Endothelial cell of umbilical vein (primary cell): ENCODE data around the gene UBA5. TPM values are rescaled to one million over a fixed set of nuclear protein-coding genes. Genes with fewer than 3 reads are reported as not detected.

Source experiments
- BruUV-seq: library from RNA; stranded (reverse); fragments of 400-500 nt; replicated peaks from 2 replicates; lab custom pipeline; 2021; lab: Mats Ljungman, UMichigan
- CTCF ChIA-PET: fragments of 300-600, 350-600 bp; sonication (Branson Sonifier 250); formaldehyde crosslinking; loops from one replicate; lab custom pipeline; 2021; ENCODE audit warnings: antibody characterized with exemption, inconsistent platforms; lab: Charles Lee
- POLR2A ChIA-PET: fragments of 300-600, 350-600 bp; sonication (Branson Sonifier 250); formaldehyde crosslinking; loops from one replicate; lab custom pipeline; 2021; ENCODE audit warnings: antibody characterized with exemption, inconsistent platforms; lab: Charles Lee
- DNase-seq: peaks from one replicate; pipeline ENCODE4 v3.0.0-alpha.2; 2011; ENCODE audit warnings: low read depth, low spot score
- FAIRE-seq: peaks from 2 replicates; lab custom pipeline; 2011; peaks lifted over from hg19 to GRCh38; lab: Jason Lieb, UNC
- H2AFZ ChIP-seq: 2 replicates; pipeline ENCODE4 v1.6.0; 2012; ENCODE audit warnings: low read depth, low read length, control low read depth, inconsistent platforms
- H3K27ac ChIP-seq: 2 replicates; pipeline ENCODE4 v1.5.1; 2011; ENCODE audit warnings: low read depth, mild to moderate bottlenecking, control low read depth, low read length, moderate library complexity; ENCODE audit not compliant: insufficient read depth
- H3K27me3 ChIP-seq, 2 experiments: 2 replicates each; pipeline versions ENCODE4 v1.6.0 to v1.6.1; 2011; ENCODE audit warnings: low read length in 2 of 2, mixed read lengths in 1 of 2; ENCODE audit not compliant: control insufficient read depth in 2 of 2, insufficient read depth in 2 of 2
- H3K36me3 ChIP-seq, 2 experiments: 2 replicates in 1 of 2; 3 replicates in 1 of 2; pipeline ENCODE4 v1.5.1; 2011; ENCODE audit warnings: low read length in 2 of 2, mild to moderate bottlenecking in 1 of 2, moderate library complexity in 1 of 2; ENCODE audit not compliant: control insufficient read depth in 2 of 2, insufficient read depth in 2 of 2; ENCODE audit errors: extremely low read depth in 1 of 2
- H3K4me1 ChIP-seq: 3 replicates; pipeline ENCODE4 v1.5.1; 2011; ENCODE audit warnings: mild to moderate bottlenecking, low read length; ENCODE audit not compliant: control insufficient read depth, insufficient read depth; ENCODE audit errors: extremely low read depth
- H3K4me2 ChIP-seq: 2 replicates; pipeline ENCODE4 v1.6.1; 2011; ENCODE audit warnings: low read length, control low read depth, mixed read lengths; ENCODE audit not compliant: insufficient read depth
- H3K4me3 ChIP-seq, 3 experiments: fragments of 200-600 bp in 1 of 3; sonication (generic), shearing (Covaris generic) in 1 of 3; replicated peaks in 1 of 3; 2 replicates each; pipeline ENCODE4 v1.5.1; 2011 to 2016; ENCODE audit warnings: control low read depth in 3 of 3, low read length in 3 of 3, mild to moderate bottlenecking in 2 of 3, inconsistent platforms in 1 of 3, low read depth in 1 of 3, moderate library complexity in 1 of 3; ENCODE audit not compliant: insufficient read depth in 1 of 3
- H3K79me2 ChIP-seq: 2 replicates; pipeline ENCODE4 v1.6.0; 2012; ENCODE audit warnings: low read length, inconsistent platforms; ENCODE audit not compliant: control insufficient read depth, insufficient read depth
- H3K9ac ChIP-seq: replicated peaks from 2 replicates; pipeline ENCODE3; 2011; ENCODE audit warnings: low read length, control low read depth; ENCODE audit not compliant: insufficient read depth; ENCODE audit errors: extremely low read depth
- H3K9me1 ChIP-seq: replicated peaks from 3 replicates; pipeline ENCODE4 v1.6.0; 2011; ENCODE audit warnings: mild to moderate bottlenecking, low read length; ENCODE audit not compliant: control insufficient read depth, insufficient read depth; ENCODE audit errors: extremely low read depth
- H3K9me3 ChIP-seq: replicated peaks from 2 replicates; pipeline ENCODE4 v1.5.1; 2012; ENCODE audit warnings: low read length, inconsistent platforms; ENCODE audit not compliant: control insufficient read depth, insufficient read depth
- H4K20me1 ChIP-seq: replicated peaks from 2 replicates; pipeline ENCODE3; 2011; ENCODE audit warnings: mild to moderate bottlenecking, low read length; ENCODE audit not compliant: control insufficient read depth, insufficient read depth; ENCODE audit errors: extremely low read depth
- CTCF ChIP-seq, 2 donors: IDR thresholded peaks; 1 replicate in 1 of 2; 2 replicates in 1 of 2; pipeline ENCODE4 v1.5.1; 2011; ENCODE audit warnings: low read length in 2 of 2, mild to moderate bottlenecking in 2 of 2, moderate library complexity in 2 of 2, control low read depth in 1 of 2, inconsistent platforms in 1 of 2, low read depth in 1 of 2; ENCODE audit not compliant: insufficient read depth in 1 of 2; ENCODE audit errors: extremely low read depth in 1 of 2
- EZH2 ChIP-seq: IDR thresholded peaks from 2 replicates; pipeline ENCODE4 v1.6.1; 2012; ENCODE audit warnings: borderline replicate concordance, low read depth, mild to moderate bottlenecking, moderate library complexity, low read length, inconsistent platforms; ENCODE audit not compliant: severe bottlenecking
- FOS ChIP-seq: IDR thresholded peaks from 2 replicates; pipeline ENCODE4 v1.6.1; 2011; ENCODE audit warnings: mild to moderate bottlenecking, low read length, moderate library complexity, borderline replicate concordance; ENCODE audit not compliant: insufficient read depth
- GATA2 ChIP-seq: IDR thresholded peaks from 2 replicates; pipeline ENCODE4 v1.7.0; 2011; ENCODE audit warnings: low read depth, mild to moderate bottlenecking, moderate library complexity, mixed read lengths, low read length; ENCODE audit not compliant: insufficient read length, insufficient read depth
- JUN ChIP-seq: IDR thresholded peaks from 2 replicates; pipeline ENCODE4 v1.6.1; 2011; ENCODE audit warnings: borderline replicate concordance, low read depth; ENCODE audit not compliant: insufficient read length, insufficient read depth
- MYC ChIP-seq: IDR thresholded peaks from one replicate; pipeline ENCODE4 v1.6.1; 2011; ENCODE audit warnings: mild to moderate bottlenecking, low read depth, low read length
- POLR2A ChIP-seq: IDR thresholded peaks from 2 replicates; pipeline ENCODE4 v1.6.1; 2012; ENCODE audit warnings: low read depth, mild to moderate bottlenecking, control low read depth, low read length
- POLR2AphosphoS5 ChIP-seq: IDR thresholded peaks from 2 replicates; pipeline ENCODE4 v1.6.1; 2012; ENCODE audit warnings: low read depth, mild to moderate bottlenecking, control low read depth, low read length, moderate library complexity; ENCODE audit not compliant: insufficient read depth
- dilution Hi-C: fragments of 300-500 bp; cut with MboI; formaldehyde crosslinking; loops from one replicate; pipeline ENCODE4 v1.15.0; 2019; ENCODE audit warnings: low sequenced_read_pairs; ENCODE audit not compliant: extremely low pct_ligation_motif_present
- intact Hi-C: fragments of 100-400 bp; cut with micrococcal nuclease; formaldehyde crosslinking; loops from one replicate; pipeline ENCODE4 v1.10.0; 2022
- polyA plus RNA-seq, 4 experiments: library from polyadenylated mRNA; depleted of rRNA in 3 of 4; stranded (reverse) in 3 of 4; unstranded in 1 of 4; fragments of >200 nt; gene quantifications; 2 replicates each; pipeline versions ENCODE4 v1.2.1 to v1.2.3, GENCODE V29; 2011 to 2012; ENCODE audit warnings: missing spikeins in 1 of 4
- total RNA-seq: library from RNA; stranded (reverse); gene quantifications from 2 replicates; pipeline ENCODE4 v1.2.3, GENCODE V29; 2021
- TF ChIP-seq, protein P1 (sequence below): IDR thresholded peaks from 2 replicates; pipeline ENCODE4 v1.6.1; 2011; ENCODE audit not compliant: insufficient read depth, insufficient read length

Gene UBA5
- total and polyA plus RNA-seq, 2 donors (not counting 3 experiments of a cell fraction or from before 2014, with no cell fraction given) = 19.7 to 38.1 TPM

DNA sequence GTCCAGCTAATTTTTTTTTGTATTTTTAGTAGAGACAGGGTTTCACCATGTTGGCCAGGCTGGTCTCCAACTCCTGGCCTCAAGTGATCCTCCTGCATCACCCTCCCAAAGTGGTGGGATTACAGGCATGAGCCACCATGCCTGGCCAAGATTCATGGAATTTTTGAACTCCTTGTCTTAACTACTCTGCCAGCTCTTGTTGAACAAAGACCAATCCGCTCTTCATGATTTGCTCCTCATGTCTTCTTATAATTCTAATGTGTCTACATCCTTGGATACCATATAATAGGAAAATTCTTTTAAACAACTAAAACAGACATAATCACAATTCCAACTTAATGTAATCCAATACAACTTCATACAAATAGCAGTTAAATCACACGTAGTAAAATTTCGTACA is 21.3 kb downstream of the UBA5 start:
- Histone ChIP-seq H3K4me1 (no peaks in the 10 kb centered on the region), H3K9ac (no peak overlapping the region), H3K79me2 (no peaks in the 10 kb centered on the region), H3K36me3 (peaks cover 6 to 17% of the 10 kb centered on the region in 2 experiments), H4K20me1 (no peaks in the 10 kb centered on the region), H3K9me3 (no peaks in the 10 kb centered on the region), H2AFZ (no peak overlapping the region), H3K4me3 (no peak overlapping the region), H3K4me2 (no peak overlapping the region), H3K27me3 (no peaks in the 10 kb centered on the region), H3K9me1 (no peaks in the 10 kb centered on the region), H3K27ac (no peak overlapping the region)
- dilution Hi-C loops (no loop called here), intact Hi-C loops (no loop called here)
- TF ChIP-seq GATA2 (no peak), FOS (no peak), POLR2A (no peak), EZH2 (no peak), POLR2AphosphoS5 (no peak), MYC (no peak), CTCF (IDR thresholded peaks at IDR 0.05; ENCODE audit: extremely low read depth in 1 of 2, insufficient read depth in 1 of 2, low read depth in 1 of 2, low read length in 2 of 2) (no peak), JUN (no peak)
- TF ChIP-seq, protein P1, sequence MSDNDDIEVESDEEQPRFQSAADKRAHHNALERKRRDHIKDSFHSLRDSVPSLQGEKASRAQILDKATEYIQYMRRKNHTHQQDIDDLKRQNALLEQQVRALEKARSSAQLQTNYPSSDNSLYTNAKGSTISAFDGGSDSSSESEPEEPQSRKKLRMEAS = no peak
- BruUV-seq = no TSS peak
- POLR2A ChIA-PET = interaction anchor here (0.7 kb wide), 1 partner anchor 924 kb away, joined by 7 read pairs; no protein-coding TSS in a partner anchor
- CTCF ChIA-PET = interaction anchor here (0.9 to 1.5 kb wide), 5 partner anchors 10 to 145 kb away, joined by 3 to 5 read pairs (median 4); partner anchors contain the start of gene ACAD11
- FAIRE-seq (no peak), DNase-seq (no peak)
